Fibroblast of skin of scalp (primary cell): Measurements from ENCODE around the gene LCP2.

Source experiments
- DNase-seq: peaks from one replicate; pipeline ENCODE4 v3.0.0-alpha.2; 2013

The LCP2 gene

DNA sequence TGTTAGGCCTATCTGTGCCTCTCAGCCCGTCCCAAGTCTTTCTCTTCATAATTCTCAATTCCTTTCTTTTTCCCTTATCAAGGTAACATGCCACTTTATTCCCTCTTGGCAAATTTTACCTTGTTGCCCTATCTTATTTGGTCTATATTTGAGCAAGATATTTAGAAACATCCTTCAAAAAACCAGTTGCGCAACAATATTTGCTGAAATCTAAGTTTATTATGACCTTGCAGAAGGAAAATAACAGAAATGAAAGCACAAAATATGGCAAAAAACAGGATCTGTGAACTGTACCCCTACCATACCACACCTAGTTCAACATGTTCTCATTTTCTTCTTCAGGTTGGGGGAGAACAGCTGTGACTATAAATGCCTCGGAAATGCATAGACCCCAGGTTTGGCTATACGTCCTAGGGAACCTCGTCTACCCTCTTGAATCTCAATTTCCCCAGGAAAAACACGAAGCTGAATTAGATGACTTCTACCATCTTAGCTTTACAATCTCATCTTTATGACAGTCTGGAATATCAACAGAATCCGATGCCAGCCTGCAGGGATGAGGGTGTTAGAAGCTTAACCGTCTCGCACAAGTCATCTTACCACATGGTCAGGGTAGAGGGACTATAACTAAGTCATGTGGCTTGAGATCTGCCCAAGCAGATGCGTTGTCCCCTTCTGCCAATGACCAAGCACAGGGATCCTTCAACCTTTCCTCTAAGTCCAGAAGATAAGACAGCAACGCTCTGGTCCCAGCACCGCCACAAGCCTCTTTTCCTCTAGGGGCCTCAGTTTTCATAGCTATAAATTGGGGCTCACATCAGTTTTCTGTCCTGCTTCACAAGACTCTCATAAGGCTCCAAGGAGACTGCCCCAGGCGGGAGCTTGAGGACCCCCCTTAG lies 1.3 kb downstream of the LCP2 start:
- no peak for DNase-seq

DNA sequence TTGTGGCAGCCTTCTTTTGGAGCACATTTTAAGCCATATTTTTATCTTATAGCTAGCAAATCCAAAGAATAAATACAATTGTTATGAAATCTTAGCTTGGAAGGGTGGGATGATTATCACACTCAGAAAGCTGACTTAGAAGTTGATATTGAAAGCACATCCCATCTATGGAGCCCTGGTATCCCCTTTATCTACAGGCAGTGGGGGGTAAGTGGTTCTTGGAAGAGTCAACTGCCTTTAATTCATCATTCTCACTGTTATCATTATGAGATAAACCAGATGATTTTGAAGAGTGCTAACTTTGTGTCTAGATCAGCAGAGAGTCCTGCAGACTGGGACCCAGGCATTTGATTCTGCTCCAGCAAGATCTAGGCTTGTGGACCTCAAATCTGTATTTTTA lies 3.0 kb downstream of the LCP2 start:
- DNase-seq, result no peak

DNA sequence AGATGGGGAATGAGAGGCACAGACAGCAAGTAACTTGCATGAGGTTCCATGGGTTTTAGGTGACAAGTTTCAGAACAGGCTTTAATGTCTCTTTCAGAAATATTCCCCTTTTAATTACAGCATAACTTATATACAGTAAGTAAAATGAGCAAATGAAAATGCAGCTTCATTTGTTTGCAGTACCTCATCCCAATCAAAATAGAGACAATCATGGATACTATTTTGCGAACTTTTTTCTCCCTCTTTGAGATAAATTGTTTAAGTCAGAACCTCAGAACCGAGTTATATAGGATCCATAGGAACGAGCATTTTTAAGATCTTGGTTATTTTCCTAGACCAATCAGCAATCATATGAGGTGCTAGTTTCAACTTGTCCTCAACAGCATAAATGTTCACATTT lies 3.5 kb downstream of the LCP2 start:
- DNase-seq, result no peak

DNA sequence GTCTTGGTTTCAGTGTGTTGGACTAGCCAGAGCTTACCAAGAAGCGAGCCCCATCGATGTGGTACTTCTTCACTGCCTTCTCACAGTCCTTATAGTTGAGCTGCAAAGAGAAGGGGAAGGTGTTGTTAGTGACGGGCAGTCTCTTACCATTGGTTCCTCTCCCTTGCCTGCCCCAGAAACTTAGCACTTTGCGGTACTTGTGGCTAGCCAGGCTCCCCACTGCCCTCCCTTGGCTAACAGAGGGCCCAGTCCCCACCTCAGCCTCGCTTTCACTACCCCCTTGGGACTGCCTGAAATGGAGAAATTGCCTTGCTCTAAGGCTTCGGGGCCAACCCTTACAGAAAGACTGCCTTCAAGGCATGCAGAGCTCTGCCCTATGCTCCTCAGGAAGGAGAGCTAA lies 4.3 kb downstream of the LCP2 start:
- DNase-seq, result no peak

DNA sequence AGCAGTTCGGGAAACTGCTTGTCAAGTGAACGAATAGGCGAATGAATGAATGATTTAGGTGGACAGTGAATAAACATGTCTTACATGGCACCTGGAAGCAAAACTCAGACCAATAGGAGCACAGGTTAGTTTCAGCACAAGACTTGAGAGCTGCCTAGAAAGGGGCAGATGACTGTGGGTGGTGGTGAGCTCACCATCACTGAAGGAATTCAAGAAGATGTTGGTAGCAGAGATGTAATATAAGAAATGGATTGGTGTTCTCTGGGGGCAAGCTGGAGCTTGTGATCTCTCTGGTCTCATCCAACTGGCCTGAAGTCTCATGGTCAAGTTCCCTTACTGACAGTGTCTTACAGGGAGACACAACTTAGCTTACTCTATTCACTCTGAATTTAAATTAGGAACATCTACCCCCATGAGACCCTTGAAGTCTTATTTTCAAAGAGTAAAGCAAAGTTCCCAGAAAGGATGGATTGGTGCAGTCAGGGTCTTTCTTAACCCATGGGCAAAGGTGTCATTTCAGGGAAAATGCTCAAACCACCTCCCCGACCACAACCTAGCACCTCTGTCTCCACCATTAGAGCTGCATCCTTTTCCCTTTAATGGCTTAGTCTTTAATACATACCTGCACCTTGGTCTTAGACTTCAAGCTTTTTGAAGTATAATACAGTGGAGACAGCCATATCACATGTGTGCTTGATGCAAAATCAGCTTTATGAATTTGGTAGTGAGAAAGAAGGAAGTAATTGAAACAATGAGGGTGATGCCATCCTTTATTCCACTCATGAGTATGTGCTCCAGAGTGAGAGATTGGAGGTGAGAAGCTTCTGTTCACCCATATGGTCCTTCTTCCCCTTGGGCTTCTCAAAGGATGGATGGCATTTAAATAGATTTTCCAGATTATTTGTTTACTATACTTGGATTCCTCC lies 5.1 kb downstream of the LCP2 start:
- no peak for DNase-seq

DNA sequence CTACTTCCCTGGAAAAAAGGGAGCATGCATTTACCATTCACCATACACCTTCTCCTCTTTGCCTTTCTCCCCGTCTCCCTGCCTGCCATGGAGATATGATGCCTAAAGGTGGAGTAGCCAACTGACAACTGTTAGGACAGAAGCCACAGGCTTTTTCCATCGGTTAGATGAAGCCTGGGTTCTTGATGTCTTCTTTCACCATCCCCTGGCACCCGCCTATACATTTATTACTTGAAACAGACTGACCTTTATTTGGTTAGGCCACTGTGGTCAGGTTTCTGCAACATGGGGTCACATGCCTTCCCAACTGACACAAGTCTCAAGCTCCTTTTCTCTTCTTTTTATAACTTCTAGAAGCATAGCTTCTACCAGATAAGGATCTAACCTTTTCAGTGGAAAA lies 7.1 kb downstream of the LCP2 start:
- DNase-seq, result no peak

DNA sequence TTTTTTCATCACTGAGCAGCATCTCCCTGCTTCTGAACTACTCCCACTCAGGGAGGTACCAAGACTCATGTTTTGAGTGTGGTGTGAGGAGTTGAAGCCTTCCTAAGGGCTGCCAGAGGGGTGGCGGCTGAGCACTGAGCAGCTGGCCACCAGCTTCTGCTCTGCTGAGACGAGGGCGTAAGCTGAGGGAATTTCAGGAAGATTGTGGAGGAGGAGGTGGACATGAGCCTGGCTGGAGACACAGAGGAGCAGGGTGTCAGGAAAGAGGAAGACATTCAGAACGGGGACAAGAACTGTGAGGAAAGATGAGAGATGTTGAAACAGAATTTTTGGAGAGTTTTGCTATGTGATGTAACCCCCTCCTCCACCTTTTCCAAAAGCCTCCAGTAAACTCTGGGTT lies 7.8 kb downstream of the LCP2 start:
- DNase-seq, result no peak

DNA sequence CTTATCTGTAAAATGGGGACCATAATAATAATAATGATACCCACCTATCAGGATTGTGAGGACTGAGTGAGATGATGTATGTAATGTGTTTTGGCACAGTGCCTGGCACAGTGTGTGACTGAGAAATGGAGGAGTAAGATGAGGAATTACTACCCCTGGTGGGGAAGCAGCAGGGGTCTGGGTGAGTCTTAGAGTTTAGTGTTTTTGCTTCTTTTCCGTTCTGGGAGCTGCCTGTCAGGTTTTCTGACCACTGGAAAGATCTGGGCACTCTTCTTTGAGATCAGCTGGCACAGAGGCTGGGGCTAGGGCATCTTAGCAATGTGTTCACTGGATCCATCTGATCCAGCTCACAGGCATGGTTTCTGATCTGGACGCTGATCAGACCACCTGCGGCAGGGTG lies 8.5 kb downstream of the LCP2 start:
- DNase-seq, result no peak

DNA sequence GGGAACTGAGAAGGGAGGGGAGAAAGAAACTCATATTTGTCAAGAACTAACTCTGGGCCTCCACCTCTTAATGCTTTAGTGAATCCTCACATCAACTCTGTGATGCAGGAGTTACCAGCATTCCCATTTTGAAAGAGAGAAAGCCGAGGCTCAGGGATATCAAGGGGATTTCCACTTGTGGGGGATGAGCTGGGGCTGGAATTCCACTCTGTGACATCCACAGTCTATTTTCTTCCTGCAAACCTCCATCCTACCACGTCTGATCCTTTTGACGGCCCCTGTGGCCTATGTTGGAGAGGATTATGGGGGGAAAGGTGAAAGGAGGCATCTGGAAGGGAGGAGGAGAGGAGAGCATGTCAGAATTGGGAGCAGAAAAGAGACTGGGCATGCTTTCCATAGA lies 9.0 kb downstream of the LCP2 start:
- no peak for DNase-seq

DNA sequence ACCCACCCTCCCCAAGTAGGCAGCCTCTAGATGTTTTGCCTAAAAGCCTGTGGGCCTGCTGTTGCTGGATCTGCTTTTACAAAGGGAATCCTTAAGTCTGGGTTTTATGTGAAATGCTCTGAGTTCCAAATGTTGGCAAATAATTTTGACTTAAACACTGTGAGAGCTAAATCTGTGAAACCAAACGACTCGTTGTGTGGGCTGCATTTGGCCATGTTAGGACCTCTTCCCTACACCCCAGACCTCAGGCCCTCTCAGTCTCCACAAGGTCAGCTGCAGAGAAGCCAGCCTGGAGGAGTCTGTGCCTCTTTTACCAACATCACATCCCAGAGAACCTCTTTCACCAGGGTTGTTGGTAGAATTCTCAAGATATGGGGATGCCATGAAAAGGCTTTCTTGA lies 9.4 kb downstream of the LCP2 start:
- no peak for DNase-seq

DNA sequence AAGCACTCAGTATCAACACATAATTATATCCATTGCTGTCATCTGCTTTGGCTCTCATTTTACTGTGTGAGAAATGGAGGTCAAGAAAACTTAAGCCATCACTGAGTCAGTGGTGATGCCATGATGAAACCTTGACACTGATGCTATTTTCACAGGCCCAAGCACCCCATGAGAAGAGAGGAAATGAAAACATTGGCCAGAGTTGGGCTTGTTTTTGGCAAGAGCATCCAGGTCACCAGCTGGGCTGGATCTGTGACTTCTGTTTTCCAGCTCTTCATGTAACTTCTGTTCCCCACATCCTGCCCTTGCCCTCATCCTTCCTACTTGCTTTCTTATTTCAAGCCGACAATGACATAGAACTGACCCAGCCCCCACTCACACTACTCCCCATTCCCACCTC lies 10.0 kb downstream of the LCP2 start:
- DNase-seq, result no peak

DNA sequence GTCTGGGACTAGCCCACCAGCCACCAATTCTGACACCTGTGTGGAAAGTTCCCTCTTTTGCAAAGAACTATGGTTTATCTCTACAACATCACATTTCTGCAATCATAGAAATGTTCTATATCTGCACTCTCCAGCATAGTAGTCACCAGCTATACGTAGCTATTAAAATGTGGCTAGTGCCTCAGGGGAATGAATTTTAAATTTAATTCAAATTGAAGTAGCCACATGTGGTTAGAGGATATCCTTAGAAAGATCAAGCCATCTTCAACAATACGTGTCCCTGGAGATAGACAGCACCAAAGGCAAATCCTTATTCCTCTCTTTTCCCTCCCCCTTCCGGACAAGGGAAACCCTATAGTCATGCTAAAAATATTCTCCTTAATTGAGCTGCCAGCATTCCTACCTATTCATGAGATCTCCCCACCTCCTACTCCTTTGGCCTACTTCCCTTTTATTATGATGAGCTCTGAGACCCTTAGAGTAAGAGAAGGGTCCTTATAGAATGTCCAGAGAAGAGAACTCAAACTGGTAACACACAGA lies 11.1 kb downstream of the LCP2 start:
- DNase-seq, result no peak

DNA sequence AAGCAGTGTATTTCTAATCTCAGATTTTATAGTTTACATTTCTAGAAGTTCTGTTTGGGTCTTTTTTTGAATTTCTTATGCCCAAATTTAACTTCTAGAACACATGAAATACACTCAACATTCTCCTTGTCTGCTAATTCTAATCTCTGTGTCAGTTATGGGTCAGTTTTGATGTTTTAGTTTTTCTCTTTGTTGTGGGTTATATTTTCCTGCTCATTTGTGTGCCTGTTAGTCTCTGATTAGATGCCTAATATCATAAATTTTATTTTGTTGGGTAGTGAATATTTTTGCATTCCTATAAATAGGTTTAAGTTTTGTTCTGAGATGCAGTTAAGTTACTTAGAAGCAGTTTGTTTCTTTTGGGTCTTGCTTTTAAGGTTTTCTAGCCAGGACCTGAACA lies 12.4 kb downstream of the LCP2 start:
- no peak for DNase-seq

DNA sequence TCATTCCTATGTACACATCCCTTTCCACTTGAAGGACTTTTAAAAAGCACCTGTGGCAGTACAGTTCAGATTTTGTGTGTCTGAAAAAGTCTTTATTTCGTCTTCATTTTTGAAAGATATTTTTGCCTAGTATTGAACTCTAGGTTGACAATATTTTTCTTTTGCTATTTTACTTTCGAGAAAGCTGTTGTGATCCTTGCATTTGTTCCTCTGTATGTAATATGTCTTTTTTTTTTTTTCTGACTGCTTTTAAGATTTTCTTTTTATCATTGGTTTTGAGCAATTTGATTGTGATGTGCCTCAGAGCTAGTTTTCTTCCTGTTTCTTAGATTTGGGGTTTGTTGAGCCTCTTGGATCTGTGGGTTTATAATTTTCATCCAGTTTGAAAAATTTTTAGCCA lies 13.3 kb downstream of the LCP2 start:
- no peak for DNase-seq

DNA sequence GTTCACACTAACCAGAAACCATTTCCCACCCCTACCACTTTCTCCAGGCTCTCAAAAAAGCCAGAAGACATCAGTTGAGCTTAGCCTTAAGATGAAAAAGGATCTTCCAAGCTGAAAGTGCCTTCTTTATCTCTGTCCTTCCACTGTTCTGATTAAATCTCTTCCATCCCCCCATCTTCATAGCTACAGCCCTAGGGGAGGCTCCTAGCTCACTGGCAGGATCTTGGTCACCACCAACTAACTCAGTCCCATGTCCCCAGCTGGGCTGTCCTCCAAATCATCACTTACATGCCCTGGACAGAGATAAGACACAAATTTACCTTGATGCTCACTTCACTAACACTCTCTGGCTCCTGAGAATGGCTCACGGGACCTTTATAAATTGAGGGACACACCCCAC lies 14.3 kb downstream of the LCP2 start:
- no peak for DNase-seq

DNA sequence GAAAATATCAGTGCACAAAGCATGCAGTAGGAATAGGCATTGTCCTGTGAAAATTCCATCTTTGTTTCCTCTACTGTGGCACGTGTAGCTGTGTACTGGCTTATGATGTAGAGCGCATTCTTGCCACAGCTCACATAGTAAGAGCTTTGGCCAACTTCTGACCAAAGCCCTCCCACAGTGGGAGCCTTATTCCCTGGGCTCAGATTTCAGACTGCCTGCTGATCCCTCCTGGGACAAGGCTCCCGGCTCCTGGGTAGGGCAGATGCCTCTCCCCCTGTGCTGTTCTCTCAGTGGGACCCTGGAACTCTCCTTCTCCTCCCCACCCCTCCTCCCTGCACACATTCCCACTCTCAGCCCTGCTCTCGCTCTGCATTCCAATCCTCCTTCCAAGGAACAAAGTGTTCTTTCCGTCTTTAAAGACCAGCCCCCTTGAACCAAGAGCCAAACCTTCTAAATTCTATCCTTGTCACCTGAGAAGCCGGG lies 17.5 kb downstream of the LCP2 start:
- DNase-seq, result no peak

DNA sequence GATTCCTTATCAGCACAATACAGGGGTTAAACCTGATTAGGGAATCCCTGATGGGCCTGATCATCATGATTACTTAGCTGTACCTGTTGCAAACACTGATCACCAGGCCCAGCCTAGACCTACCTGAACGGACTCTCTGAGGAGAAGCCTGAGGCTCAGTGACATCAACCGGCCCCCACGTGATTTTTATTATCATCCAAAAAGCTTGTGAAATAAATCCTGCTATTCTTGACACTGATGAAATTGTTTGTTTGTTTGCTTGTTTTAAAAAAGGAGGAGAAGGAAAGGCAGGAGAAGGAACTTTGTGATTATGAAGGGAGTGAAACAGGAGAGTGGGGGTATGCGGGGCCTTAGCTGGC lies 18.1 kb downstream of the LCP2 start:
- DNase-seq, result no peak

DNA sequence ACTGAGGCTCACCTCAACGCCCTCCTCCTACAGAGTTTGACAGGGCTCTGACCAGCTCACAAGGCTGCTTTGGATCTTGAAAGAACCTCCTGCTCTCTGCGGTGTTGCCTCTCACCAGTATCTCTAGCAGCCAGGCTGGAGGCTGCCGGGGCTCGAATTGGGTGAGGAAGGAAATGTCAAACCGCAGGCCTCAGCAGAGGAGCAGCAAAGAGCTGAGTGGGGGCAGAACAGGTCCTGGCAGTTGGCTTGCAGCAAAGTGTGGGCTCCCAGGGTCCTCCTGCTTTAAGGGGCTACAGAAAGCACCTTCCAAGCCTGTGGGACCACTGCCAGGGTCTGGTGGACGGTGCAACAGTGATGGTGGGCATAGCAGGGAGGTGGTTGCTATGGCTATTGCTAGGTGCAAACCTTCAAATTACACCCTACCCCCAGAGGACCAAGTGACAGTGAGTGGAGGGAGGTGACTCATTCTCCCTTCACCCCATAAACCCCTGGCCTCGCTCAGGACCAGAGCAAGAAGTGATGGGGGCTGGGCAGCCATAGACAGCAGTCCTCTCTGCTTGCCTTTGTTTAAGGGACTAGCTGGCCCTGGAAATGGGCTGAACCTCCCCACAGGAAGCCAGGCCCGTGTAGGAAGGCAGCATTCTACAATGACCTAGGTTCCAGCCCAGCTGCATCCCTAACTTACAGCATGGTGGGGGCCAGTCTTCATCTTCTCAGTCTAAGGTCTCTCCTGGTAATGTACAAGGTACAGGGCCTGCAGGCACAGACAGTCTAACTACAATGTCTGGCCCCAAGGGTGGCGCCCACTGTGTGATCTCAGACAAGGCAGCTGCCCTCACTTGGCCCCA lies 18.7 kb downstream of the LCP2 start:
- no peak for DNase-seq

DNA sequence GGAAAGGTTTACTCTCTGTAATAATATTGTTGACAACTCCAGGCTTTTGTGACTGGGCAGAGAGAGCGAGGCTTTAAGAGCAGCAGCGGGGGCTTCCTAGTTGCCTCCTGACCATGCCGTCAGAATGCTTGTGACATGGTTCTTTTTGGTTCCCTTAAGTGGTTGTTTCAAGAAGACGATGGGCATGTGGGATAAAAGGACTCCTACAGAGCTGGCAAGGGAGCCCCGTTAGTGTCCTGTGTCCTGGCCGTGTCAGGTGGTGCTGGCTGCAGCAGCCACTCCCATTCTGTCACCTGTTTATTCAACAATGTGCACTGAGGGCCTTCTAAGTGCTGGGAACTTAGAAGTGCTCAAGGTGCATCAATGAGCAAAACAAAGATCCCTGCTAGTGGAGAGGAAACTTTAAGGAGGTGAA lies 19.7 kb downstream of the LCP2 start:
- no peak for DNase-seq

DNA sequence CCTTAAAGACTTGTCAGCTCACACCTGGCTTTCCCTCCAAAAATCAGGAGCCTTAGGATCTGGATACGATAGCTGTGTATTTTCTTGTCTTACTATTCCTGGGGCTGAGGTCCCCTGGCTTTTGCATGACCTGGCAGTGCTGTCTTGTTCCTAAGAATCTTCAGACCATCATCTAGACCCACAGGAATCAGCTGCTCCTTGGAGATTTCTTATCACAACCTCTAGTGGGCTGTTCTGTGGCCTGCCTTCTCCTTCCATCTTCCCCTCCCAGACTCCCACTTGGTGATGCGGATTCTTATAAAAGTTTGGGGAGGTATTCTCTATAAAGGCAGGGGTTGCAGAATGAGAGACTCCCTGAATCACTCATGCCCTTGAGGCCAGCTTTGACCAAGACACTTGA lies 21.4 kb downstream of the LCP2 start:
- DNase-seq, result no peak

DNA sequence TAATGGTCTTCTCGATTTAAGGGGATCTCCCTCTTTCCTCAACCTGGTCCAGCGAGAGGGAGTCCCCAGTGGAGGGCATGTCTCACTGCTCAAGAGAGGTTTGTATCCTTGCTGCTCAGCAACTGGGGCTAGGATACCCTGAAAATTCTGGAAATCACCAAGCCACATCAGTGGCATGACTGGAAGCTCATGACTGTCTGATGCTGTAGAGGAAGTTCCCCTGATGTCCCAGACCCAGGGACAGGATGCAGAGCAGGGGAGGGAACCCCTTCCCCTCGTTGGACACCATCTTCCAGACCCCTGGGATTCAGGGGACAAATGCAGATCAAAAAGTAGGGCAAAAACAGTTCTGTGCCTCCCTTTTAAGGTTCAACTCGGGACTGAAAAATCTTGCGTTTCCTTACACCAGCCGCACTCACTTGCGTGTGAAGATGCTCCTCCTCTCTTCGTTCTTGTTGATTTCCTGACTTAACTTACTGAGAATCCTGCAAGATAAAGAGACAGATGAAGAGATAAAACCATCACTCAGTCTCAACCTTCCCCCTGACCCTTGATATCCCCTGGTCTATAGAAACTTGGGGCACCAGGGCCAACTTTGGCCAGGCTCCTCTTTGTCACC lies 22.1 kb downstream of the LCP2 start:
- no peak for DNase-seq
